Ishikawa (cell line): Measurements from ENCODE around the gene PRSS38.

Experiments used
- CEBPB ChIP-seq: IDR thresholded peaks from 2 replicates; pipeline ENCODE4 v1.6.1; 2012
- CREB1 ChIP-seq: IDR thresholded peaks from 2 replicates; pipeline ENCODE4 v1.6.1; 2012; ENCODE audit warnings: low read depth
- EGR1 ChIP-seq: IDR thresholded peaks from 2 replicates; pipeline ENCODE4 v1.6.1; 2012
- EP300 ChIP-seq: IDR thresholded peaks from 2 replicates; pipeline ENCODE4 v1.6.1; 2012; ENCODE audit warnings: borderline replicate concordance
- MAX ChIP-seq: IDR thresholded peaks from 2 replicates; pipeline ENCODE4 v1.6.1; 2012
- RAD21 ChIP-seq: IDR thresholded peaks from 2 replicates; pipeline ENCODE4 v1.6.1; 2012; ENCODE audit warnings: low read depth
- REST ChIP-seq: IDR thresholded peaks from 2 replicates; pipeline ENCODE4 v1.6.1; 2012; ENCODE audit warnings: low read depth, mild to moderate bottlenecking
- TAF1 ChIP-seq: IDR thresholded peaks from 2 replicates; pipeline ENCODE4 v1.6.1; 2012; ENCODE audit warnings: low read depth, mild to moderate bottlenecking
- YY1 ChIP-seq: IDR thresholded peaks from 2 replicates; pipeline ENCODE4 v1.6.1; 2012; ENCODE audit warnings: low read depth

- TF ChIP-seq RAD21 (no peak), TAF1 (no peak), CEBPB (no peak), YY1 (no peak), EGR1 (no peak), MAX (no peak), EP300 (no peak), CREB1 (no peak), REST (no peak)
These were observed 30.0 kb downstream of the PRSS38 start for GRCh38 chr1:227845519-227845918.
